HFF-Myc (cell line): ENCODE data around the gene ATP5MC2.
"Not testable (repeated sequence)": the region's sequence is repeated elsewhere in the genome, so short reads cannot be mapped to it uniquely, and the experiment has no call there.

Source experiments
- DNase-seq: peaks from one replicate; pipeline ENCODE4 v3.0.0-alpha.2; 2011; ENCODE audit warnings: low read depth; ENCODE audit errors: extremely low read depth
- H3K4me3 ChIP-seq: replicated peaks from 2 replicates; pipeline ENCODE4 v1.5.1; 2011; ENCODE audit warnings: low read depth, mild to moderate bottlenecking, control low read depth, low read length
- TF ChIP-seq, protein P1 (sequence below): IDR thresholded peaks from 2 replicates; pipeline ENCODE4 v1.5.1; 2012; ENCODE audit warnings: mild to moderate bottlenecking, low read depth, low read length, control low read depth; ENCODE audit errors: missing control alignments

The ATP5MC2 gene

DNA sequence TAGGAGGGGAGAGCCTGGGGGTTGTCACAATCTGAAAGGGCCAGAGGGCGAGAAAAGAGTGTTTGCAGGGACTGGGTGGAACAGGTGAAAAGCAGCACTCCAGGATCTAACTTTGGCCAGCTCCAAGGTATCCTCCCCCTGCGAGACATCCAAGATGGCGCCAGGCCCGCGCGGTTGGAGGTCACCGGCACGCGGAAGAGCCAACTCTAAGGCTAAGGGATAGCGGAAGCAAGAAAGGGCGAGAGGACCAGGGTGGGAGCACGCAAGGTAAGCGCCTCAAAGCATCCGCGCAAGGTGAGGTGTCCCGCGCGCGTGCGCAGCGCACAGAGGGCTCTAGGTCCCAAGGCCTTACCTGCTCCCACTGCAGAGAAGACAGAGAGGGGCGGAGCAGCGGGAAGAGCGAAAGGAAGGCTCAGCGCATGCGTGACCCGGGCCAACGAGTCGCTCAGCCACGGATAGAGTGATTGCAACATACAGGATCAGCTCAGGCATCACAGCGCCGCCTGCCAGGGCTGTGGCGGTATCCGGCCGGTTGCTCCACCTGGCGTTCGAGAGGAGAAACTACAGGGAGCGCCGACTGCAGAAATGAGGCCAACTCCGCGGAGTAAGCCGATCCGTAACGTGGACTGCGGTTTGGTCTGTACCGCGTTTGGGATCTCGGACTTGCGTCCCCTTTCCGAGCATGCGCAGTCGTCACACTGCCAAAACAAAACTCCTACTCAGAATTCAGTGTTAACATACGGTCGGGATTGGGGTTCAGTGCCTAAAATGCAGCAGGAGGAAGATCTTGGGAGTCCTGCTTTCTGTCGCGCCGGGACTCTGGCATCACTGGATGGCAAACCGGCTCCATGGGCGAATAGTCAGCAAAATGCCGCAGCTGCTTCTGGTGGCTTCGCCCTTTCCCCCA lies at the start of gene ATP5MC2:
TSS of gene ATP5MC2 (minus strand) at position 383 of the 907 bp plus-strand sequence. CDS start 3,469 bp downstream, outside the sequence.
- peak; percentile 98 for DNase-seq
- TF ChIP-seq, protein P1, sequence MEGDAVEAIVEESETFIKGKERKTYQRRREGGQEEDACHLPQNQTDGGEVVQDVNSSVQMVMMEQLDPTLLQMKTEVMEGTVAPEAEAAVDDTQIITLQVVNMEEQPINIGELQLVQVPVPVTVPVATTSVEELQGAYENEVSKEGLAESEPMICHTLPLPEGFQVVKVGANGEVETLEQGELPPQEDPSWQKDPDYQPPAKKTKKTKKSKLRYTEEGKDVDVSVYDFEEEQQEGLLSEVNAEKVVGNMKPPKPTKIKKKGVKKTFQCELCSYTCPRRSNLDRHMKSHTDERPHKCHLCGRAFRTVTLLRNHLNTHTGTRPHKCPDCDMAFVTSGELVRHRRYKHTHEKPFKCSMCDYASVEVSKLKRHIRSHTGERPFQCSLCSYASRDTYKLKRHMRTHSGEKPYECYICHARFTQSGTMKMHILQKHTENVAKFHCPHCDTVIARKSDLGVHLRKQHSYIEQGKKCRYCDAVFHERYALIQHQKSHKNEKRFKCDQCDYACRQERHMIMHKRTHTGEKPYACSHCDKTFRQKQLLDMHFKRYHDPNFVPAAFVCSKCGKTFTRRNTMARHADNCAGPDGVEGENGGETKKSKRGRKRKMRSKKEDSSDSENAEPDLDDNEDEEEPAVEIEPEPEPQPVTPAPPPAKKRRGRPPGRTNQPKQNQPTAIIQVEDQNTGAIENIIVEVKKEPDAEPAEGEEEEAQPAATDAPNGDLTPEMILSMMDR: peak; percentile 99
- H3K4me3 ChIP-seq: peak within 1 kb of the TSS; percentile 97

- no peak for DNase-seq
- TF ChIP-seq, protein P1: no peak
Measured at GRCh38 chr12:53722450-53723041, 46.7 kb upstream of the ATP5MC2 start.

DNA sequence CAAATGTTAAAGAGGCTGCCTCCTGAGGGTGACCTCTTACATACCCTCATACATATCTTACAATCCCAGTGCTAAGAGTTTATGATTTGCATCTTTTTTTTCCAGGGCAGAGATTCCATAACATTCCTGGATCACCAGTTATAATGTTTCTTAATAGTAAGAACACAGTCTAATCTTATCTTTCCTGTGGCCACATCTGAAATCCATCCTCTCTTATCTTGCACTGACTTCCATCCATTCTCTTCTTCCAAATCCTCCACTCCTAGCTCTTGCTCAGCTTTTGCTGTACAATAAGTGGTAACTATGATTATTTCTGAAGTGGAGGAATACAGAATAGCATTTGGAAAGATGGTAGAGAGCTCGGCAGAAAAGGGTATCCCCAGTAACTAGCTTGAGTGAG lies 45.1 kb upstream of the ATP5MC2 start:
- no peak for DNase-seq
- TF ChIP-seq, protein P1: no peak
- no peak overlapping the region for H3K4me3 ChIP-seq

More at GRCh38 chr12:53722450-53723041, 46.7 kb upstream of the ATP5MC2 start:
- H3K4me3 ChIP-seq: no peak overlapping the region

- TF ChIP-seq, protein P1: no peak
Measured at GRCh38 chr12:53719649-53720048, 43.8 kb upstream of the ATP5MC2 start.

DNA sequence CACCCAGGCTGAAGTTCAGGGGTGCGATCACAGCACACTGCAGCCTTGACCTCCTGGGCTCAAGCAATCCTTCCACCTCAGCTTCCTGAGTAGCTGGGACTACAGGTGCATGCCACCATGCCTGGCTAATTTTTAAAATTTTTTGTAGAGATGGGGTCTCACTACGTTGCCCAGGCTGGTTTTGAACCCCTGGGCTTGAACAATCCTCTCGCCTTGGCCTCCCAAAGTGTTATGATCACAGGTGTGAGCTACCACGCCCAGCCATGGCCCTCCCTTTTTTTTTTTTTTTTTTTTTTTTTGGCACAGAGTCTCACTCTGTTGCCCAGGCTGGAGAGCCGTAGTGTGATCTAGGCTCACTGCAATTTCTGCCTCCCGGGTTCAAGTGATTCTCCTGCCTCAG lies 42.7 kb upstream of the ATP5MC2 start:
- not testable (repeated sequence) for H3K4me3 ChIP-seq, DNase-seq

More at GRCh38 chr12:53719649-53720048, 43.8 kb upstream of the ATP5MC2 start:
- DNase-seq: no peak
- H3K4me3 ChIP-seq: no peak overlapping the region

GRCh38 chr12:53717319-53717718 lies 41.4 kb upstream of the ATP5MC2 start:
- H3K4me3 ChIP-seq: no peak overlapping the region
- DNase-seq: no peak
- TF ChIP-seq, protein P1: no peak

DNA sequence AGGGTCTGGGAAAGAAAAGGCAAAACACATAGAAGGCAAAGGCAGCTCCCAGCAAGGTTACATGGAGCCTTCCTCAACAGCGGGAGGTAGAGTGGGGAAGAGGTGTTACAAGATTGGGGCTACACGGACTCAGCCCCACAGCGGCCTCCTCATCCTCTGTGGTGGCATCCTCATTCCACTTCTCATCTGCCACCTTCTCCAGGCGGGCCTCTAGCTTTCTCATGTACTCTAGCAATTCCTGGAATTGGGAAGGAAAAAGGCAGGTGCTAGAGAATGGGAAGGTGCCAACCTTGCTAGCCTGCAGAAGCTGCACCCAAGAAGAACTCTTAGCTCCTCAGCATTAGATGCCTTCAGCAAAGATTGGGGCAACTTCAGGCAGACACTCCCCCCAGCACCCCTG lies 38.1 kb upstream of the ATP5MC2 start:
- H3K4me3 ChIP-seq: no peak overlapping the region
- TF ChIP-seq, protein P1: no peak
- DNase-seq: no peak
